Activated naive CD4-positive, alpha-beta T cell treated with anti-CD3 and anti-CD28 coated beads, Interleukin-2, amount 50 U/mL, for 24 hours (primary cell): ENCODE data around the gene CRYBG3.

ENCODE experiments used
- H3K27ac Mint-ChIP-seq: one replicate; pipeline ENCODE4 v1.8.0; 2021; ENCODE audit warnings: mild to moderate bottlenecking, mixed read lengths
- H3K27me3 Mint-ChIP-seq: one replicate; pipeline ENCODE4 v1.8.0; 2021; ENCODE audit warnings: mixed read lengths
- H3K36me3 Mint-ChIP-seq: one replicate; pipeline ENCODE4 v1.8.0; 2021; ENCODE audit warnings: mixed read lengths
- H3K4me1 Mint-ChIP-seq: one replicate; pipeline ENCODE4 v1.8.0; 2021; ENCODE audit warnings: mixed read lengths
- H3K4me3 Mint-ChIP-seq: one replicate; pipeline ENCODE4 v1.8.0; 2021; ENCODE audit warnings: mild to moderate bottlenecking, mixed read lengths
- H3K9me3 Mint-ChIP-seq: one replicate; pipeline ENCODE4 v1.8.0; 2021; ENCODE audit warnings: mixed read lengths

The CRYBG3 gene

DNA sequence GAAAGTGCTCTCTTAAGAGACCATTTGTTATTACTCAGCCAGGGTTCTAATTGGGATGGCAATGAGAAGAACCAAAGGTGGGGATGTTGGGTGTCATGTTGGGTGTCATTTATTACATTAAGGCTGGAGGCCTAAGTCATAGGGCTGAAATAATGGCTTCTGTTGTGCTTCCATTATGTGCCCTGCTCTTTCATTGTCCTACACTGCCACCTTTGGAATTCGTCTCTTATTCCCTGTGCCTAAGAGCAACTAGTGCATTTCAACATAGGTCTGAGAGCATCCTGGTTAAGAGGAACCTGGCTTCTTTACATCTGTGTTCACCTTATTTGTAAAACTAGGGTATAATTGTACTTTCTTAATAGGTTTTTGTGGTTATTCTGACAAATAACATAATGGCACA, 118.2 kb downstream of the CRYBG3 start:
- Mint-ChIP-seq H3K27me3 (no peaks in the 10 kb centered on the region), H3K4me3 (no peak overlapping the region), H3K4me1 (no peaks in the 10 kb centered on the region), H3K9me3 (no peaks in the 10 kb centered on the region), H3K36me3 (peaks cover 7% of the 10 kb centered on the region), H3K27ac (no peak overlapping the region)

DNA sequence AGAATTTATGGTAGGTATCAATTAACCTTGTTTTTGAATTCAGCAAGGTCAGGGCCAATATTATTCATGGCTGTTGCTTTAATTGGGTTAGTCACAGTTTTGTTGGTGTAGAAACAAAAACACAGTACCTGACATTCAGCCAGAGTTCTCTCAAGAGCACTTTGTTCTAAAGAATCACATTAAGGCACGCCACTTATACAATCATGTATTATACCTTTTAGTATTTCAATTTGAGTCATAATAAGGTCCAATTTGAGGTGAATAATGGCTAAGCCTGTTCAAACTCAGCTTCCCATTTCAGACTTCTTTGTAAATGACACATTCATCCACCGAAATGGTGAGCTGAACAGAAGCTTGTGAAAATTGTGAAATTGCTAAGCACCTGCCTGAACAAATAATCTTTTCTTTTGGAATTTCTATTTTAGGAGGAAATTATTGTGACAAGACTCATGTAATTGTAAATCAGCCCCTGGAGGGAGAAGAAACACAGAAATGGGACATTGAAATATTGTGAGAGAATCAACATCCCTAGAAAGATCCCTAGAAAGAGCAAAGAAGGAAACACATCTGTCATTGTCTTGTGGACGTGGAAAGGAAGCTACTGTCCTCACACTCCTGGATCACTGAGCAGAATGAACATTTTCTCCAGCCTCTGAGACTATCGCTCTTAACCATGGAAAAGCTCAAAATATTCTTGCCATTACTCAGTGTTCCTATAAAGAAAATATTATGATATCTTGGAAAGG, 121.2 kb downstream of the CRYBG3 start:
- H3K27ac Mint-ChIP-seq = no peak overlapping the region

DNA sequence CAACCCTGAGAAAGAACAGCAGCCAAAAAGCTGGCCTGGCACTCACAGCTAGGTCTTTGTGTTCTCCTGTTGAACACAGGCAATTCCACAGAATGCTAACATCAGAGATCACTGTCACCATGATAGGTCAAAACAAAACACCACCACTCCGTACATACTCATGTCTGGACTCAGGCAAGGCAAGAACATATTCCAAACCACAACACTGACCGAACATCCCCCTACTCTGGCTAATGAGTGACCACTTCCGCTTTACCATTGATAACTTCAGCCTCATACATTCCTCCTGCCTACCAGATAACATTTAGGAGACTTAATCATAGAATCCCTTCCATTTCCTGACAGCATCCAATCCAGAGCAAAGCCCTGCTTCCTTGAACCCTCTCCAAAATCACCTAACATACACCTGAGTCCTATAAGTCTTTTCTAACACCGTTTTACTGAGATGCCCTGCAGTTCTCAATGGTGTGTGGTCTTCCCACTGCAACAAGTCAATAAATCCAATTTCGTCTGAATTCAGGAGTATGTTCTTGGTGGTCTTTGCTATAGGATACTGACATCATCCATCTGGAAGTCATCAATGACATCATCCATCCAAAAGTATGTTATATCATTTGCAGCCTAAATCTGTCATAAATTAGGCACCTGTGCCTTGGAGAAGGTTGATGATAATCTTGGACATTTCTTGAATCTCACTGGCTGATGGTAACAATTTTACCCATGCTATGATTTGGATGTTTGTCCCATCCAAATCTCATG, 126.7 kb downstream of the CRYBG3 start:
- no peaks in the 10 kb centered on the region for H3K27me3 Mint-ChIP-seq
- H3K4me1 Mint-ChIP-seq = no peaks in the 10 kb centered on the region
- H3K27ac Mint-ChIP-seq = no peak overlapping the region
- H3K4me3 Mint-ChIP-seq = no peak overlapping the region
- peaks cover 33% of the 10 kb centered on the region for H3K36me3 Mint-ChIP-seq
- H3K9me3 Mint-ChIP-seq = no peaks in the 10 kb centered on the region

More for the DNA sequence above, 121.2 kb downstream of the CRYBG3 start:
- H3K36me3 Mint-ChIP-seq = peaks cover 16% of the 10 kb centered on the region
- H3K9me3 Mint-ChIP-seq = no peaks in the 10 kb centered on the region
- H3K27me3 Mint-ChIP-seq = no peaks in the 10 kb centered on the region
- no peaks in the 10 kb centered on the region for H3K4me1 Mint-ChIP-seq
- H3K4me3 Mint-ChIP-seq = no peak overlapping the region

DNA sequence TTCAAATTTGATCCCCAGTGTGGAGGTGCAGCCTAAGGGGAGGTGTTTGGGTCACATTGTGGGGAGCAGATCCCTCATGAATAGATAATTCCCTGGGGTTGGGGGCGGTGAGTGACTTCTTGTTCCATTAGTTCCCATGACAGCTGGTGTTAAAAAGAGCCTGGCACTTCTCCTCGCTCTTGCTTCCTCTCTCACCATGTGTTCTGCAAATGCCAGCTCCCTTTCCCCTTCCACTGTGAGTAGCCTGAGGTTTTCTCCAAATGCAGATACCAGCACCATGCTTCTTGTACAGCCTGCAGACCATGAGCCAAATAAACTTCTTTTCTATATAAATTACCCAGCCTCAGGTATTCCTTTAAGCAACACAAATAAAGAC, 127.3 kb downstream of the CRYBG3 start:
- H3K27me3 Mint-ChIP-seq = no peaks in the 10 kb centered on the region
- peaks cover 33% of the 10 kb centered on the region for H3K36me3 Mint-ChIP-seq
- no peak overlapping the region for H3K4me3 Mint-ChIP-seq
- H3K9me3 Mint-ChIP-seq = no peaks in the 10 kb centered on the region
- no peak overlapping the region for H3K27ac Mint-ChIP-seq
- no peaks in the 10 kb centered on the region for H3K4me1 Mint-ChIP-seq

DNA sequence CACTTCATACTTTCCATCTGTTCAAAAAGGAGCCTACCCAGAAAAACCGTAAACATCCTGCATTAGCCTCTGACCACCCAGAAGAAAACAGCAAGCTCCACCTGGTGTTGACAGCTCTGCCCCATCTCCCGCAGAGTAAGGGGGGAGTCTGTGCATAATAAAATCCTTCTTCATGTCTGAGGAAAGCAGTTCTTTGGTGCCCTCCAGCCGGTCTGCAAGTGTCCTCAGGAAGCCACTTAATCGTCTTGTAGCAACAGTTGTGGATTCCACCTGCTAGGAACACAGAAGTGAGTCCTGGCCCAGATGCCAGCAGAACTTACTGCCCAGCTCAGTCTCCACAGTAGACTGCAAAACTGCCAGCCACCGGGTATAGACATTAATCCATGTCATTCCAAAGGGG, 127.9 kb downstream of the CRYBG3 start:
- Mint-ChIP-seq H3K4me3 (no peak overlapping the region), H3K27me3 (no peaks in the 10 kb centered on the region), H3K4me1 (no peaks in the 10 kb centered on the region), H3K9me3 (no peaks in the 10 kb centered on the region), H3K36me3 (peaks cover 33% of the 10 kb centered on the region), H3K27ac (no peak overlapping the region)

DNA sequence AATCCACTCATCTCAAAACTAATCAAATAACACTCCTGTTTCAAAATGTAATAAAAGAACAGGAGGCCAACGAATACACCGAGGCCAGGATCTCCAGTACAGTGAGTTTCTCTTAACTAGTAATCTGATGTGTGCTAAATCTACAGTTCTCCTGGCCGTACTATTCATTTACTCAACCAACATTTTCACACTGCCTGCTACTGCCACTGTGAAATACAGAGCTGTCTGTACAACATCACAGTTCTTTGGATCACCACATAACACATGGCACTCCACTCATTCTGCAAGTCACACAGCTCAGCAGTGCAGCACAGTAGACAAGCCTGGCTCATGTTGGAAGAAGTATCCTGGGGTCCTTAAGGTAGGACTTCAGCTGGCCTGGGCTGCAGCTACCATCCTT, 128.5 kb downstream of the CRYBG3 start:
- Mint-ChIP-seq H3K27ac (no peak overlapping the region), H3K36me3 (peaks cover 36% of the 10 kb centered on the region), H3K4me1 (no peaks in the 10 kb centered on the region), H3K27me3 (no peaks in the 10 kb centered on the region), H3K4me3 (no peak overlapping the region), H3K9me3 (no peaks in the 10 kb centered on the region)

DNA sequence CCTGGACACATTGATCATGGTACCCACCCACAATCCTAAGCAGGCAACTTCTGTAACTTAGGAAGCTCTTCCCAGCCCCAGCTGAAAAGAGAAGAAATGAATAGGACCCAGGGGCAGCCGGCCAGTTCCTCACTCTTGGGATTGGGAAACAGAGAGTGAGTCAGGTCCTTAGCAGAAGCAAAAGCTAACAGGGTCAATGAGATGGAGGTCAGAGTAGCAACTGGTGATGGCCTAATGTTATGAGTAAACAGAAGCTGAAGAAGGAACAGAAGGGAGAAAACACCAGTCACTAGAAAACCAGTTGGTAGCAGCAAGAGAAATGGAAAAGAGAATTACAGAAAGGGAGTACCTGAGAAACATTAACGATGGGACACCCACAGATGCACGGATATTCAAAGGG, 130.5 kb downstream of the CRYBG3 start:
- H3K4me1 Mint-ChIP-seq = no peaks in the 10 kb centered on the region
- no peak overlapping the region for H3K4me3 Mint-ChIP-seq
- no peaks in the 10 kb centered on the region for H3K9me3 Mint-ChIP-seq
- H3K36me3 Mint-ChIP-seq = peaks cover 28% of the 10 kb centered on the region
- no peak overlapping the region for H3K27ac Mint-ChIP-seq
- no peaks in the 10 kb centered on the region for H3K27me3 Mint-ChIP-seq

DNA sequence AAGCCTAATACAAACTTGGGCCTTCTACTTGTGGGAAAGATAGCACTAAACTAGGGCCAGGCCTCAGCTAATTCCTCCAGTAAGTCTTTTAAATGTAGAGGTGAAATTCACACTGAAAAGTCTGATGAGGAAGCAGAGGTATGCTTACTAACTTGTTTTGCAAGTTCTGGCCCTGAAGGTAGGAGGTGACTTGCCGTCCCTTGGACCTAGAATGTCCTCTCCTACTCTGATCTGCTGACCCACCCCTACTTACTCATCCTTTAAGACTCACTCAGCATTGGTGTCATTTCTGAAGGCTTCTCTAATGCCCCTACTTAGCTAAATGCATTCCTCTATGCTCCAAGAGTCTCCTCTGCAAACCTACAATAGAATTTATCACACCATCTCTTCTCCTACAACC, 131.1 kb downstream of the CRYBG3 start:
- H3K27me3 Mint-ChIP-seq = no peaks in the 10 kb centered on the region
- no peaks in the 10 kb centered on the region for H3K9me3 Mint-ChIP-seq

DNA sequence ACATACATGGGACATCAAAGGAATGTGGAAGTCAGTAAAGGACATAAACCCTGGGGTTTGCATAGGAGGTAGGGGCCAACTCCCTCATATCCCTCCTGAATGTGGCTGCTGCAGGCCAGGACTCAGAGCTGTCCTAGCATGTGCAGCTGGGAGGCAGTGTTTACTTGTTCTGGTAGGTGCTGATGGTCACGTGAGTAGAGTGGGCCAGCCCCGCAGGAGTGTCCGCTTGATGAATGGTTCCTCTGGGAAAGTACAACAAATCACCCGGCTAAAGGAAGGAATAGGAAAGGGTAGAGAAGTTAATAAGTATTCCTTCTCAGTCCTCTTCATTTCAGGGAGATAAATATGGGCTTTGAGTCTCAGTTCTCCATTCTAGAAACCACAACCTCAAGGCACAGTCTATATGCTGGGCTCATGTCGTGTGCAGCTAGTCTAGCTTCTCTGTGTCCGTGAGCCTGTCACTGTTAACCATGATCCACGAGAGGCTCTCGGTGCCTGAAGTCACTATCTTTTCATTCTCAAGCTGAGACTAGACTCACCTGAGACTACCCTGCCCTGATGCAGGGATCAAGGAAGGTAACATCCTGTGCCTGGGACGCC, 132.5 kb downstream of the CRYBG3 start:
- Mint-ChIP-seq H3K27me3 (no peaks in the 10 kb centered on the region), H3K4me1 (no peaks in the 10 kb centered on the region), H3K36me3 (peaks cover 24% of the 10 kb centered on the region), H3K4me3 (no peak overlapping the region), H3K9me3 (no peaks in the 10 kb centered on the region), H3K27ac (no peak overlapping the region)

More for the DNA sequence above, 131.1 kb downstream of the CRYBG3 start:
- Mint-ChIP-seq H3K4me1 (no peaks in the 10 kb centered on the region), H3K4me3 (no peak overlapping the region), H3K27ac (peak overlapping the region; percentile 43), H3K36me3 (peaks cover 28% of the 10 kb centered on the region)

DNA sequence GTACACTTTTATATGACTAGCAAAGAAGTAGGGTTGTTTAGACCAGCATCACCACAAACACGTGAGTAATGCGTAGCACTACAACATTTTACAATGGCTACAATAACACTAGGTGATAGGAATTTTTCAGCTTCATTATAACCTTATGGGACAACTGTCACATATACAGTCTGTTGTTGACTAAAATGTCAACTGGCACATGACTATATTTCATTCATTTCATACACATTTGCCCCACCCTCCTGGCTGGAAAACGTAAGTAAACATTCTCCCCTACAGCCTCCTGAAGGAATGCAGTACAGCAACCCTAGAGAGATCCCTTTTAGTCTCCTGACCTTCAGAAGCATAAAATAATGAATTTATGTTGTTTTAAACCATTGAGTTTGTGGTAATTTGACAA, 134.2 kb downstream of the CRYBG3 start:
- peaks cover under 1% of the 10 kb centered on the region for H3K4me1 Mint-ChIP-seq
- no peaks in the 10 kb centered on the region for H3K27me3 Mint-ChIP-seq
- no peaks in the 10 kb centered on the region for H3K9me3 Mint-ChIP-seq
- H3K36me3 Mint-ChIP-seq = peaks cover 20% of the 10 kb centered on the region
- no peak overlapping the region for H3K27ac Mint-ChIP-seq
- no peak overlapping the region for H3K4me3 Mint-ChIP-seq

DNA sequence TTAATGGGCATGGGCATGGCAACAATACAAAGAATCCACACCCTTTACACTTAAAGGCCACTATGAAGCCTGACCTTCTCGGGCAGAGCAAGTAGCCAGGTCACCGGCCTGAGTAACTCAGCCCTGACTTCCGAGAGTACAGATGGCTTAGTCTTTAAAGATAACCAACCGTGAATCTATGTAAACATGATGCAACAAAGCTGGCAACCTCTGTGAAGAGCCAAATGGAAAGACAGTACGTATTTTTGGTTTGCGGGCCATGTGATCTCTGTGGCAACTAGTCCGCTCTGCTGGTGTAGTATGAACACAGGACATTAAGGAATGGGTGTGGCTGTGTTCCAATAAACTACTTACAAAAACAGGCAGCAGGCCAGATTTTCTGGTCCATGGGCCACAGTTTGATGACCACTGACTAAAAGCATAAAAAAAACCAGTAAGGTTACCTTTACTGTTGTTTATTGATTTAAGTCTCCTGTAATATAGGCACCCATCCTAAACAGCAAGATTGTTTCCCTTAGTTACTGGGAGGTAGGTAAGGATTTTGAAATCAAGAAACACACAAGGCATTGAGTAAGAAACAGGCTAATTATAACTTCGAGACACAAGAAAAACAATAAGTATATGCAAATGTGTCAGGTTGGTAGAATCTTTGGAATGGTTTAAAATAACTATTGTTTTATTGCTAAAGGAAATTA, 136.0 kb downstream of the CRYBG3 start:
- Mint-ChIP-seq H3K4me1 (peaks cover 18% of the 10 kb centered on the region), H3K9me3 (no peaks in the 10 kb centered on the region), H3K36me3 (peaks cover 24% of the 10 kb centered on the region)

DNA sequence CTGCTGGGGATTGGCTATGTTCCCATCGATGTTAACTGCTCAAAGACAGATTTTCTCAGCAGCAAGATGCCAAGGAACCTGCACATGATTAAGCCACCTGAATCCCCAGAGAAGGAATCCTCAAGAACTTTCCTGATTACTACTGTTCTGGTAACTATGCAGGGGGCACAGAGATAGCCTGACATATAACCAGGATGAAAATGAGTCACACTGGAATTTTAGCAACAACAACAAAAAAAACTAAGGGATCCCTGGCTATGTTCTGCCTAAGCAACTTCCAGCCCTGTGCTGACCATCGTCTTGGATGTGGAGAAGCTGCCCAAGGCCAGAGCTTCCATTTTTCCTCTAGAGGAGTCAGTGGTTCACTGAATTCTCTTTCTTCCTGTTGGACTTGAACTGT, 136.6 kb downstream of the CRYBG3 start:
- peaks cover 21% of the 10 kb centered on the region for H3K36me3 Mint-ChIP-seq
- H3K4me3 Mint-ChIP-seq = no peak overlapping the region
- no peaks in the 10 kb centered on the region for H3K9me3 Mint-ChIP-seq
- H3K27me3 Mint-ChIP-seq = no peaks in the 10 kb centered on the region
- no peak overlapping the region for H3K27ac Mint-ChIP-seq
- peaks cover 20% of the 10 kb centered on the region for H3K4me1 Mint-ChIP-seq

More for the DNA sequence above, 136.0 kb downstream of the CRYBG3 start:
- H3K27ac Mint-ChIP-seq = no peak overlapping the region
- no peak overlapping the region for H3K4me3 Mint-ChIP-seq
- H3K27me3 Mint-ChIP-seq = no peaks in the 10 kb centered on the region

DNA sequence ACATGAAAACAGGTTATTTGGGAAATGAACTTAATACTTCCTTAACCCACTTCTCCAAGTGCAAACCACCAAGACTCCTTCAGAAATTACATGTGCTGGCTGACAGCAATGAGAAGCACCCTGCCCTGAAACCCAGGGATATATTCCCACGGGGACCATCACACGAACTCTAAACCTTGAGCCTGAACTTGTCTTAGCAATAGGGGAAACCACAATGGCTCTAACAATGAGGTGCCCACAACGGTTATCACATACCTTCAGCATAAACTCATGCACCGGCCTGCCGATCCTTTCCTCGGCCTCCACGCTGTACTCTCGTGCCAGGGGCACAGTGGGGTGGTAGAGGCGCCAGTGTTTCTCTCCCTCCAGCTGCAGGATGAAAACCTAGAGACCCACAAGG, 137.0 kb downstream of the CRYBG3 start:
- H3K27me3 Mint-ChIP-seq = no peaks in the 10 kb centered on the region
- no peaks in the 10 kb centered on the region for H3K9me3 Mint-ChIP-seq
- H3K27ac Mint-ChIP-seq = no peak overlapping the region
- H3K4me1 Mint-ChIP-seq = peaks cover 24% of the 10 kb centered on the region
- H3K36me3 Mint-ChIP-seq = peaks cover 25% of the 10 kb centered on the region
- H3K4me3 Mint-ChIP-seq = no peak overlapping the region

DNA sequence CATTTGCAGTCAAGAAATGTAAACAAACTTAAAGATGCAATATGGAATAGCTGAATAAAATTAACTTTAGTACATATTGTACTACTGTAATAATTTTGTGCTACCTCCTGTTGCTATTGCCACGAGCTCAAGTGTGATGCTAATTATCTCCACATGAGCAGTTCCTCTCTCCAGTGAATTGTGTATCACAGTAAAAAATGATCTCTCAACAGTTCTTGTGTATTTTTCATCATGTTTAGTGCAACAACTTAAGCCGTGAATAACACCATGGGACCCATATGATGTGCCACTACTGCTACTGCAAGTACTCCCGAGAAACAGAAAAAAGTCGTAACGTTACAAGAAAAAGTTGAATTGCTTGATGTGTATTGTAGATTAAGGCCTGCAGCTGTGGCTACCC, 138.1 kb downstream of the CRYBG3 start:
- Mint-ChIP-seq H3K4me1 (peaks cover 31% of the 10 kb centered on the region), H3K9me3 (no peaks in the 10 kb centered on the region), H3K27ac (no peak overlapping the region), H3K36me3 (peaks cover 29% of the 10 kb centered on the region), H3K27me3 (no peaks in the 10 kb centered on the region), H3K4me3 (no peak overlapping the region)

DNA sequence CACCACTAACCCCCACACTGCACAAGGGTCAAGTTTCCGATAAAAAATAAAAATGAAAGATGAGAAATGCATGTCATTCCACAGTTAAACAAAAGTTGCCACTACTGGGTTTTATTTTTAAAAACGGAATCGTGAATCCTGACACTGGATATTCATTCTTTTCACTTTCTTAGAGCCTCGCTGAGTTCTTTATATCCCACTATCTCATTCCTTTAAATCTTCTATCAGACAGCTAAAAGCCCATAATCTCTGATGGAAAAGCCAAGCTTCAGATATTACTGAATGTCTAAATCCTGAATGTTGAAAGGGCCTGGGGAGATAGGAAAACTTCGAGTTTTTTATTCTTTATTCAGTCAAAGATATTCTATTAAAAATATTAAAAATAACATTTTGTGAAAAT, 138.7 kb downstream of the CRYBG3 start:
- no peak overlapping the region for H3K27ac Mint-ChIP-seq
- H3K9me3 Mint-ChIP-seq = no peaks in the 10 kb centered on the region
- no peak overlapping the region for H3K4me3 Mint-ChIP-seq
- H3K27me3 Mint-ChIP-seq = no peaks in the 10 kb centered on the region
- H3K36me3 Mint-ChIP-seq = peaks cover 26% of the 10 kb centered on the region
- H3K4me1 Mint-ChIP-seq = peaks cover 35% of the 10 kb centered on the region
